Lower leg skin (tissue), 3 donors: ENCODE results near the gene SLC36A2.

Experiments used
- CTCF ChIP-seq, 3 donors: fragments of 450-650 bp; IDR thresholded peaks; one replicate each; pipeline ENCODE4 v1.5.1; 2016; ENCODE audit warnings: antibody characterized with exemption in 3 of 3, mild to moderate bottlenecking in 3 of 3, moderate library complexity in 2 of 3
- POLR2A ChIP-seq, 2 donors: fragments of 450-650 bp; IDR thresholded peaks; one replicate each; pipeline ENCODE4 v1.6.1; 2016 to 2017; ENCODE audit warnings: antibody characterized with exemption in 2 of 2, mild to moderate bottlenecking in 1 of 2, moderate library complexity in 1 of 2

DNA sequence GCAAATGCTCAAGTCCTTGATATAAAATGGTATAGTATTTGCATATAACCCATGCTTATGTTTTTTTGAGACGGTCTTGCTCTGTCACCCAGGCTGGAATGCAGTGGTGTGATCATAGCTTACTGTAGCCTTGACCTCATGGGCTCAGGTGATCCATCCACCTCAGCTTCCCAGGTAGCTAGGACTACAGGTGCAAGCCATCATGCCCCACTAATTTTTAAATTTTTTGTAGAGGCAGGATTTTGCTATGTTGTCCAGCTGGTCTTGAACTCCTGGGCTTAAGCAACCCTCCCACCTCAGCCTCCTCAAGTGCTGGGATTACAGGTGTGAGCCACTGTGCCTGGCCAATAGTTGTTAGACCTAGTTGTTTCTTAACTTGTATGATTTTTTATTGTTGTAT, 61.1 kb downstream of the SLC36A2 start:
- TF ChIP-seq POLR2A (IDR thresholded peaks at IDR 0.05) (no peak), CTCF (IDR thresholded peaks at IDR 0.05) (no peak)
